ENCODE measurements around the gene KIF5B. TPM values are rescaled to one million over a fixed set of nuclear protein-coding genes. Genes with fewer than 3 reads are reported as not detected.

Gene KIF5B
- total and polyA plus RNA-seq, 2 of the 4 experiments (the other 2 are of a cell fraction): 33.5 to 68.5 TPM

- Histone ChIP-seq H2BK15ac (ENCODE audit: low read depth, low read length) (no peak overlapping the region), H3K4me3 (ENCODE audit: insufficient read depth, low read depth, low read length) (no peak overlapping the region), H2AK5ac (ENCODE audit: low read depth, low read length) (no peak overlapping the region), H3K27ac (ENCODE audit: insufficient read depth, low read length) (no peak overlapping the region), H2AFZ (replicated peaks; ENCODE audit: low read length, poor library complexity) (no peak overlapping the region), H3K18ac (ENCODE audit: low read depth, low read length) (no peak overlapping the region), H3K4ac (ENCODE audit: low read depth, low read length) (no peak overlapping the region), H4K20me1 (ENCODE audit: insufficient read depth, low read length) (no peaks in the 10 kb centered on the region), H4K8ac (ENCODE audit: low read depth in 2 of 2, low read length in 2 of 2) (no peak overlapping the region), H2BK20ac (ENCODE audit: low read depth, low read length) (no peak overlapping the region), H3K36me3 (ENCODE audit: control insufficient read depth, insufficient read depth, low read length) (no peaks in the 10 kb centered on the region), H2BK5ac (ENCODE audit: low read depth, low read length, poor library complexity, severe bottlenecking) (no peak overlapping the region), H3K4me1 (ENCODE audit: control insufficient read depth, insufficient read depth, low read length) (no peaks in the 10 kb centered on the region), H3K9me3 (ENCODE audit: control insufficient read depth, insufficient read depth, low read length) (no peaks in the 10 kb centered on the region), H3K4me2 (ENCODE audit: low read depth, low read length) (no peak overlapping the region), H3K56ac (ENCODE audit: extremely low read depth, insufficient read depth, low read length) (no peak overlapping the region), H4K91ac (ENCODE audit: insufficient read depth, low read depth, low read length) (no peak overlapping the region), H3K9ac (ENCODE audit: low read depth, low read length) (no peak overlapping the region), H3K9me1 (ENCODE audit: insufficient read depth, low read length) (no peaks in the 10 kb centered on the region), H4K5ac (ENCODE audit: low read depth, low read length) (no peak overlapping the region), H3K27me3 (ENCODE audit: control insufficient read depth, insufficient read depth, low read length) (peaks cover 4% of the 10 kb centered on the region; the same call in 1 of the 2 replicates), H3K23ac (ENCODE audit: low read depth, low read length) (no peak overlapping the region), H3K79me1 (ENCODE audit: low read depth in 1 of 2, low read length in 2 of 2) (no peaks in the 10 kb centered on the region), H2BK120ac (ENCODE audit: low read depth, low read length) (no peak overlapping the region), H2AK9ac (replicated peaks; ENCODE audit: low read depth, low read length, poor library complexity) (no peak overlapping the region), H3K14ac (replicated peaks; ENCODE audit: low read depth, low read length) (no peak overlapping the region)
- TF ChIP-seq RCOR1 (IDR thresholded peaks at IDR 0.05; ENCODE audit: insufficient replicate concordance, low read length): no peak
- TF ChIP-seq NFE2L2 (IDR thresholded peaks at IDR 0.05; ENCODE audit: low read depth, low read length): no peak
- TF ChIP-seq POLR2A (IDR thresholded peaks at IDR 0.05; ENCODE audit: low read depth, low read length): no peak
- no peak for TF ChIP-seq USF2 (IDR thresholded peaks at IDR 0.05; ENCODE audit: low read depth, low read length)
- TF ChIP-seq RAD21 (IDR thresholded peaks at IDR 0.05; ENCODE audit: low read length): no peak
- no peak for TF ChIP-seq MAFK (IDR thresholded peaks at IDR 0.05; ENCODE audit: low read depth, low read length)
- TF ChIP-seq, protein P1, sequence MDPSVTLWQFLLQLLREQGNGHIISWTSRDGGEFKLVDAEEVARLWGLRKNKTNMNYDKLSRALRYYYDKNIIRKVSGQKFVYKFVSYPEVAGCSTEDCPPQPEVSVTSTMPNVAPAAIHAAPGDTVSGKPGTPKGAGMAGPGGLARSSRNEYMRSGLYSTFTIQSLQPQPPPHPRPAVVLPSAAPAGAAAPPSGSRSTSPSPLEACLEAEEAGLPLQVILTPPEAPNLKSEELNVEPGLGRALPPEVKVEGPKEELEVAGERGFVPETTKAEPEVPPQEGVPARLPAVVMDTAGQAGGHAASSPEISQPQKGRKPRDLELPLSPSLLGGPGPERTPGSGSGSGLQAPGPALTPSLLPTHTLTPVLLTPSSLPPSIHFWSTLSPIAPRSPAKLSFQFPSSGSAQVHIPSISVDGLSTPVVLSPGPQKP (IDR thresholded peaks at IDR 0.05; ENCODE audit: borderline replicate concordance, low read depth, low read length): no peak
- TF ChIP-seq CHD1 (IDR thresholded peaks at IDR 0.05; ENCODE audit: low read depth, low read length): no peak
- TF ChIP-seq MXI1 (IDR thresholded peaks at IDR 0.05; ENCODE audit: borderline replicate concordance, low read depth, low read length): no peak
- TF ChIP-seq FOS (IDR thresholded peaks at IDR 0.05; ENCODE audit: low read depth, low read length): no peak
- no peak for TF ChIP-seq MAZ (IDR thresholded peaks at IDR 0.05; ENCODE audit: borderline replicate concordance, low read depth, low read length)
- no peak for TF ChIP-seq BHLHE40 (IDR thresholded peaks at IDR 0.05; ENCODE audit: low read depth, low read length)
- no peak for TF ChIP-seq RFX5 (IDR thresholded peaks at IDR 0.05; ENCODE audit: low read depth, low read length)
- TF ChIP-seq CEBPB (IDR thresholded peaks at IDR 0.05; ENCODE audit: low read depth, low read length): no peak
- TF ChIP-seq CTCF (conservative IDR thresholded peaks at IDR 0.05; ENCODE audit: low read depth, low read length): no peak
- TF ChIP-seq SMC3 (IDR thresholded peaks at IDR 0.05; ENCODE audit: low read depth, low read length): no peak
- BruUV-seq (replicated peaks): no TSS peak
- in situ Hi-C loops (cut with MboI; ENCODE audit: low sequenced_read_pairs): no loop called here
- WGBS, 2 experiments (ENCODE audit: extremely low coverage in 2 of 2, insufficient read length in 1 of 2): no CpG with 5 or more reads among the region's 2 CpGs
- CTCF ChIA-PET: no interaction called here
- dilution Hi-C loops (cut with HindIII; ENCODE audit: low sequenced_read_pairs, unreplicated experiment): no loop called here
- ATAC-seq (ENCODE audit: low read depth) (no peak), DNase-seq (no peak)
- POLR2A ChIA-PET (ENCODE audit: unreplicated experiment): no interaction called here
- intact Hi-C loops (cut with micrococcal nuclease): no loop called here
Observed at GRCh38 chr10:32070645-32071044, 14.4 kb upstream of the KIF5B start.
